Stimulated activated CD4-positive, alpha-beta T cell treated with anti-CD3 and anti-CD28 coated beads, Interleukin-4, amount 100 ng/mL, for 4 hours (primary cell): ENCODE results near the gene EIF4E2.
"Not testable (repeated sequence)": the region's sequence is repeated elsewhere in the genome, so short reads cannot be mapped to it uniquely, and the experiment has no call there.

Experiments
- DNase-seq, 2 experiments: peaks; one replicate each; pipeline ENCODE4 v3.0.0-alpha.2; 2020

Gene EIF4E2

GRCh38 chr2:232570481-232570880, 20.0 kb downstream of the EIF4E2 start:
- DNase-seq, result not testable (repeated sequence)

GRCh38 chr2:232571026-232571474, 20.6 kb downstream of the EIF4E2 start:
- DNase-seq, result no peak

- DNase-seq, result no peak
Observed at GRCh38 chr2:232573042-232573441, 22.6 kb downstream of the EIF4E2 start.

- no peak for DNase-seq
Observed at GRCh38 chr2:232573771-232574435, 23.4 kb downstream of the EIF4E2 start.

- DNase-seq, result no peak
Observed at GRCh38 chr2:232574674-232575403, 24.4 kb downstream of the EIF4E2 start.

GRCh38 chr2:232575404-232575746, 24.9 kb downstream of the EIF4E2 start:
- no peak for DNase-seq

GRCh38 chr2:232576995-232577394, 26.5 kb downstream of the EIF4E2 start:
- no peak for DNase-seq

GRCh38 chr2:232577841-232578240, 27.4 kb downstream of the EIF4E2 start:
- DNase-seq, result no peak

- no peak for DNase-seq
Observed at GRCh38 chr2:232578626-232579025, 28.1 kb downstream of the EIF4E2 start.

GRCh38 chr2:232580648-232580981, 30.1 kb downstream of the EIF4E2 start:
- DNase-seq, result no peak

- no peak for DNase-seq
Observed at GRCh38 chr2:232581725-232582124, 31.2 kb downstream of the EIF4E2 start.

GRCh38 chr2:232584238-232584637, 33.7 kb downstream of the EIF4E2 start:
- DNase-seq, result no peak

GRCh38 chr2:232586943-232587505, 36.5 kb downstream of the EIF4E2 start:
- DNase-seq, result no peak

GRCh38 chr2:232587512-232587911, 37.0 kb downstream of the EIF4E2 start:
- DNase-seq, result no peak

GRCh38 chr2:232588031-232588430, 37.5 kb downstream of the EIF4E2 start:
- DNase-seq, result no peak

GRCh38 chr2:232588680-232589585, 38.4 kb downstream of the EIF4E2 start:
- DNase-seq, result no peak

GRCh38 chr2:232592772-232593395, 42.4 kb downstream of the EIF4E2 start:
- DNase-seq, result no peak

- DNase-seq, result no peak
Observed at GRCh38 chr2:232593982-232594381, 43.5 kb downstream of the EIF4E2 start.

GRCh38 chr2:232597362-232598079, 47.0 kb downstream of the EIF4E2 start:
- DNase-seq, result no peak

GRCh38 chr2:232598293-232598692, 47.8 kb downstream of the EIF4E2 start:
- no peak for DNase-seq

- no peak for DNase-seq
Observed at GRCh38 chr2:232600053-232600773, 49.7 kb downstream of the EIF4E2 start.
